Adipose tissue (tissue), 3 donors: ENCODE measurements around the gene PPIA. TPM values are rescaled to one million over a fixed set of nuclear protein-coding genes. Genes with fewer than 3 reads are reported as not detected.
"Not testable (repeated sequence)": the region's sequence is repeated elsewhere in the genome, so short reads cannot be mapped to it uniquely, and the experiment has no call there.

Experiments used
- H3K27ac ChIP-seq: one replicate; pipeline ENCODE4 v1.5.1; 2013; ENCODE audit warnings: low read depth, low read length
- WGBS, 3 donors: extraction: QIAGEN DNeasy Blood & Tissue Kit; methylation state at CpG; one replicate each; pipeline ENCODE4 v1.1.7; 2013; 5-methylcytosine and 5-hydroxymethylcytosine counted together
- polyA plus RNA-seq, 3 donors: library from polyadenylated mRNA; stranded (reverse); fragments of 200-250 nt; gene quantifications; one replicate each; pipeline ENCODE4 v1.2.3, GENCODE V29; 2013
- donor health status: healthy with polysubstance abuse.
- donor health status: Bipolar disorder and iron deficiency.
- donor health status: healthy.

Gene PPIA
- polyA plus RNA-seq, 3 donors, result 1,331 to 2,758 (median 2,310) TPM

DNA sequence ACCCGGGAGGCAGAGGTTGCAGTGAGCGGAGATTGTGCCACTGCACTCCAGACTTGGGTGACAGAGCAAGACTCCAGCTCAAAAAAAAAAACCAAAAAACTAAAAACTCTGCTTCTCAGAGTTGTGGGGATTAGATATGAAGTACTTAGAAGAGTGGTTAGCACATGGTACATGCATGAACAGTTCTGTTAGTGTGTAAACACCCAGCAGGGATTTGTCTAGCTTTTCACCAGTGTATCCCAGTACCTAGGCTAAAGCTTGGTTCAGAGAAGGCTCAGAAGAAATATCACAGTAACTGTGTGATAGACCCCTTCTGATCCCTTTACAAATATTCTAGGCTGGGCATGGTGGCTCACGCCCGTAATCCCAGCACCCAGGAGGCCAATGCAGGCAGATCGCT is 9.5 kb downstream of the PPIA start:
- 89 to 95% (median 93%) methylated on average over 5 of the region's 5 CpGs for whole genome bisulfite sequencing, 3 donors
- H3K27ac ChIP-seq, result no peak overlapping the region

GRCh38 chr7:44808914-44809393 is 12.5 kb downstream of the PPIA start:
- WGBS, 3 donors, result 82 to 88% (median 86%) methylated on average over 4 of the region's 4 CpGs
- H3K27ac ChIP-seq, result no peak overlapping the region

DNA sequence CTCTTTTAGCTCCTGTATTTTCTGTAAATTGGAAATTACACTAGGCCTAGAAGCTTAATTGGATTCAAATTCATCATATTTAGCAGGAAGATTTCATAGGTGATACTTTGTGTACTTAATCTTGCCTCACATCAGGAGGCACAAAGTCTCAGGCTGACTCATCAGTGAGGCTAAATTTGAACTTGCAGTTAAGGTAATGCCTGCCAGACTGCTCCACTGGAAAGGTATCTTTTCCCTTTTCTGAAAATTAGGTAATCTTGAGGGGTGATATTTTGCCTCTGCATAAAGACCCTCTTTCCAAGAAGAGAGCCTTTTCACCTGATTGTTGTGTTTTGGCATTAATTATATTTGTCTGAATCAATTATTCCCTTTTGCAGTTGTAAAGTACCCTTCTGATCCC is 14.6 kb downstream of the PPIA start:
- no peak overlapping the region for H3K27ac ChIP-seq

- 93 to 97% (median 94%) methylated on average over 6 of the region's 6 CpGs for WGBS, 3 donors
- H3K27ac ChIP-seq, result no peak overlapping the region
Measured at GRCh38 chr7:44811571-44811970, 15.1 kb downstream of the PPIA start.

DNA sequence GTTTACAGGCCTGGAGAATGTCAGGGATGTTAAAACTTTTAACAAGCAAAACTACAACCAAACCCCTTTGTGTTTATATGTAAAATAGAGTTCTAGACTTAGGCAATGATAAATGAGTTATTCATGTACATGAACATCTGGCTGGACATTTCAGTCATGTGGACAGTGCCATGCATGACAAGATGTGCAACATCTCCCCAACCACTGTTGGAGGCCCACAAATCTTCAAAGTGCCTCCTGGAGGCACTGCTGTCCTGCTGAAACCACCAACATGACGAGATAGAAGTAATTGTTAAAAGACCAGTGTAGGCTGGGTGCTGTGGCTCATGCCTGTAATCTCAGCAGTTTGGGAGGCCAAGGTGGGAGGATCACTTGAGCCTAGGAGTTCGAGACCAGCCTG is 18.4 kb downstream of the PPIA start:
- 85 to 95% (median 91%) methylated on average over 2 of the region's 2 CpGs for WGBS, 3 donors
- H3K27ac ChIP-seq, result no peak overlapping the region

DNA sequence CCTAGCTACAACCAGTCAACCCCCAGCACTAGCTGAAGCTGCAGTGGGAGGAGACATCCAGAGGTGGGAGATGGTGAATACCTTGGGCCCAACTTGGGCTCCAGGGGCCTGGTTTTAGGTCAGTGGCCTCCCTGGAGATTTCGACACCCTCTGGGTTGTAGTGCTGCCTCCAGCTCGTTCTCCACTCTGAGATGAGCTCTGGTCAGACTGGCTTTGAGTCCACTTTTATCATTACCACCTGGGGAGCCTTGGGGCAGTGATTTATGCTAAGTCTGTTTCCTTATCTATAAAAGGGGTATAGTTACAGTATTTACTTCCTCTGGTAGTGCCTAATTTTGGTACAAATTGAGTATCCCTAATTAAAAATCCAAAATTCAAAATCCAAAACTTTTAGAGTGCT is 22.8 kb downstream of the PPIA start:
- H3K27ac ChIP-seq, result no peak overlapping the region
- 67 to 77% (median 72%) methylated on average over 2 of the region's 2 CpGs for WGBS, 3 donors

- 73 to 82% (median 77%) methylated on average over 5 of the region's 5 CpGs for WGBS, 3 donors
- no peak overlapping the region for H3K27ac ChIP-seq
Measured at GRCh38 chr7:44823255-44823781, 26.8 kb downstream of the PPIA start.

- 74 to 92% (median 78%) methylated on average over 2 of the region's 2 CpGs for WGBS, 3 donors
Measured at GRCh38 chr7:44824894-44825526, 28.5 kb downstream of the PPIA start.

GRCh38 chr7:44827567-44827966 is 31.1 kb downstream of the PPIA start:
- no peak overlapping the region for H3K27ac ChIP-seq
- 65 to 87% (median 69%) methylated on average over 3 of the region's 3 CpGs for WGBS, 3 donors

More at GRCh38 chr7:44824894-44825526, 28.5 kb downstream of the PPIA start:
- H3K27ac ChIP-seq, result no peak overlapping the region

DNA sequence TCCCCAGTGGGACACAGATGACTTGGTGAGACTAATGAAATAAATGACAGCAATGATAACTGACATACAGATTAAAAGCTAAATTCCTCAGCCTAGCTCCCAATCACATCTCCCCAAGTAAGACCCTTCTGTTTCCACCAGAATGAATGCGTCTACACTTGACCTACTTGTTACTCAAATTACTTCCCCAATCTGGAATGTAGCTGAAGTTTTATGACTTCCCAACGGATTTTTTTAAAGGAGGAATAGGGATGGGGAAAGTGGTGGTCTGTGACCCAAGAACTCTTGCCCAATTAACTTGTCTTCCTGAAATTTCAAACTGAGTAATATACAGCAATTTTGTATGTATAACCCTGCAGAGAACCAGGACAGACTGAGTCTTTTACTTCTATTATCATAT is 42.3 kb downstream of the PPIA start:
- 35 to 71% (median 40%) methylated on average over 2 of the region's 2 CpGs for WGBS, 3 donors
- no peak overlapping the region for H3K27ac ChIP-seq

DNA sequence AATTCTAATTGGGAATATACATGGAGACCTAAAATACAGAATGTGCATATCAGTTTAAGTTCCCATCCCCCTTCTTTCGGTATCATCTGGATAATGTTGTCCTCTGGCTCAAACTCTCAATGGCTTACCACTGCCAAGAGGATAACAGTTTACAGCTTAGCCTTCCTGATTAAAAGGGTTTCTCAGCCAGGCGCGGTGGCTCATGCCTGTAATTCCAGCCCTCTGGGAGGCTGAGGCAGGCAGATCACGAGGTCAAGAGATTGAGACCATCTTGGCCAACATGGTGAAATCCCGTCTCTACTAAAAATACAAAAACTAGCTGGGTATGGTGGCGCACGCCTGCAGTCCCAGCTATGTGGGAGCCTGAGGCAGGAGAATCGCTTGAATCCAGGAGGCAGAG is 46.2 kb downstream of the PPIA start:
- 74 to 88% (median 75%) methylated on average over 8 of the region's 8 CpGs for WGBS, 3 donors
- not testable (repeated sequence) for H3K27ac ChIP-seq

GRCh38 chr7:44843440-44843839 is 47.0 kb downstream of the PPIA start:
- not testable (repeated sequence) for H3K27ac ChIP-seq
- WGBS, 3 donors, result 92 to 98% (median 97%) methylated on average over 5 of the region's 5 CpGs

DNA sequence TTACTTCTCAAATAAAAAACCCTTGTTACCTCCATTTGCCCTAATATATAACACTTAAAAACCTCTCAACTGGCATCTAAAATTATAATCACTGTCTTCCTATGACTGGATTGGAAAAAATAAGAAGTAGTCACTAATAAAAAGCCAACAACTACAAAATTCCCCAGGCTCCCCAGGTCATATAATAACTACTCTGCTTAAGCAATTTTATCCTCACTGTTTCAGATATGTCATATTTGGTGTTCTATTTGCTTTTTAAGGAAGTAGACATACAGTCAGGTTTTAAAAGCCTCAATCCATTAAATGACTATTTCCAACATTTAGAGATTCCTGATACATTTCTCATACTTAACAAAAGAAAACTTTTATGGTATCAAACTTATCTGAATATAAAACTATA is 49.0 kb downstream of the PPIA start:
- no peak overlapping the region for H3K27ac ChIP-seq

DNA sequence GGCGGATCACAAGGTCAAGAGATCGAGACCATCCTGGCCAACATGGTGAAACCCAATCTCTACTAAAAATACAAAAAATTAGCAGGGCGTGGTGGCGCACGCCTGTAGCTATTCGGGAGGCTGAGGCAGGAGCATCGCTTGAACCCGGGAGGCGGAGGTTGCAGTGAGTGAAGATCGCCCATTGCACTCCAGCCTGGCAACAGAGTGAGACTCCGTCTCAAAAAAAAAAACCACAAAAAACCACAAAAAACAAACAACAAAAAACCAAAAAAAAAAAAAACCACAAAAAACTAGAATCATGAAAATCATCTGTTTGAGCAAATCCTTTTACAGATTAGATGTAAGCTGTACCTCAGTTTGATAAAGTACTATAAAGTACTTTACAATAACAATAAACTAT is 49.9 kb downstream of the PPIA start:
- H3K27ac ChIP-seq, result not testable (repeated sequence)

DNA sequence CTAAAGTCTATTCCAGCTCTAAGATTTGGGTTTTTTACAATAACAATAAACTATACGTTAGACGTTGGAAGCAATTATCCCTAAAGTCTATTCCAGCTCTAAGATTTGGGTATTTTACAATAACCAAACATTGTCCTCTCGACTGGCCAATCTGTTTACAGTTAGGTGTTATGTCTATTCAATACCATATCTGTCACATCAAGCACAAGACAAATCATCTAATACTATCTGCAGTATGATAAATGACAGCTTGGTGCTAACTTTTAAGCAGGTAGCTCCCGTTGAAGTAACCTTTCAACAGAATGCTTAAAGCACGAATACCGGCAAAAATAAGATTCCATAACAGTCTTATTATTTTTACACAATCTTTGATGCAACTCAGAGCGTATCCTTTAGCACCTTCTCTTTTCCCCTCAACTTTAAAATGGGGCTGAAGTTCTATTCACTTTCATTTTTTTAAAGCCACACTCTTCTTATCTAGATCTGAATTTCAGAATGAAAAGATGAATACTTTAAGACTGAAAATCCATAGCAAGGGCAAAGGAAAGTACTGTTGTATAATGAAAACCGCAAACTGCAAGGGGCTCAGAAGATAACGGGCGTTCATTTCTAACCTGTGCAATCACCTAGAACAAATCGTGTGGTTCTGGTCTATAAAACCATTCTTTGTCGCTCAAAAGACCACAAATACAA is 50.5 kb downstream of the PPIA start:
- H3K27ac ChIP-seq, result peak overlapping the region; percentile 60
- 0% methylated on average over 12 of the region's 12 CpGs for WGBS, 3 donors

More for the DNA sequence above, 49.9 kb downstream of the PPIA start:
- WGBS, 3 donors, result 42 to 49% (median 48%) methylated on average over 11 of the region's 11 CpGs

DNA sequence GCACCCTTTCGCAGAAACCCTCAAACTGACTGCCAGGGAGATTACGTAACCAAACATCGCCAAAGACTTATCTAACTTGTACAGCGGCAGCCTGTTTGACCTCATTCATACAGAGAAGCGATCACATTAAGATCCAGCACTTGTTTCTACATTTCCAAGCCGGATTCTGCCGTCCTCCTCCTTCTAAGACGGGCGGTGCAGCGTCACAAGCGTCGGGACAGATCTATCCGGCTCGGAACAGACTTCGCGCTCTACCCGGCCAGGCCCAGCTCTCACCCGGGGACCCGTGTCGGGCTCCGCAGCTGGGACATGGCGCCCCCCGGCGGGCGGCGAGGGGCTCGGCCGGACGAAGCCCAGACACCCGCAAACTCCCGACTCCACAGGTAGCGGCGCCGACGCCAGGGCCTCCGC is 51.0 kb downstream of the PPIA start:
- 0 to 1% (median 0%) methylated on average over 36 of the region's 36 CpGs for WGBS, 3 donors
- peak overlapping the region; percentile 60 for H3K27ac ChIP-seq

- WGBS, 3 donors, result 1% methylated on average over 46 to 70 of the region's 70 CpGs
Measured at GRCh38 chr7:44847920-44848634, 51.6 kb downstream of the PPIA start, which contains the start of gene H2AZ2. H2AZ2 (minus strand) TSS chr7:44848087; CDS start chr7:44847971, 116 bp downstream.

GRCh38 chr7:44849259-44849884 is 52.9 kb downstream of the PPIA start:
- WGBS, 3 donors, result 76 to 81% (median 80%) methylated on average over 10 of the region's 10 CpGs
- no peak overlapping the region for H3K27ac ChIP-seq

More at GRCh38 chr7:44847920-44848634, 51.6 kb downstream of the PPIA start, which contains the start of gene H2AZ2:
- peak within 1 kb of the TSS; percentile 60 for H3K27ac ChIP-seq
